ENCODE results near the gene DHX30.
"Not testable (repeated sequence)": the region's sequence is repeated elsewhere in the genome, so short reads cannot be mapped to it uniquely, and the experiment has no call there.

The DHX30 gene

GRCh38 chr3:47802734-47803479, at the start of gene DHX30:
DHX30 (plus strand) TSS chr3:47803138; CDS start chr3:47810684, 7,546 bp downstream.
- DNase-seq (ENCODE audit: low spot score) = peak; percentile 94

GRCh38 chr3:47758261-47759025, 44.5 kb upstream of the DHX30 start:
- no peak for DNase-seq (ENCODE audit: low spot score)

- not testable (repeated sequence) for DNase-seq (ENCODE audit: low spot score)
Observed at GRCh38 chr3:47760207-47760606, 42.7 kb upstream of the DHX30 start.

GRCh38 chr3:47761046-47761445, 41.9 kb upstream of the DHX30 start:
- DNase-seq (ENCODE audit: low spot score) = no peak

- DNase-seq (ENCODE audit: low spot score) = no peak
Observed at GRCh38 chr3:47762233-47762632, 40.7 kb upstream of the DHX30 start.

- no peak for DNase-seq (ENCODE audit: low spot score)
Observed at GRCh38 chr3:47766186-47766585, 36.8 kb upstream of the DHX30 start.

GRCh38 chr3:47772047-47772446, 30.9 kb upstream of the DHX30 start:
- DNase-seq (ENCODE audit: low spot score) = no peak

GRCh38 chr3:47772788-47773187, 30.1 kb upstream of the DHX30 start:
- no peak for DNase-seq (ENCODE audit: low spot score)

GRCh38 chr3:47778746-47779145, 24.2 kb upstream of the DHX30 start:
- no peak for DNase-seq (ENCODE audit: low spot score)

- DNase-seq (ENCODE audit: low spot score) = peak; percentile 82
Observed at GRCh38 chr3:47780741-47781684, 21.9 kb upstream of the DHX30 start.

- DNase-seq (ENCODE audit: low spot score) = peak; percentile 100
Observed at GRCh38 chr3:47781685-47782445, 21.1 kb upstream of the DHX30 start, which contains the start of gene SMARCC1. SMARCC1 (minus strand) TSS chr3:47781893; CDS start chr3:47781797, 96 bp downstream.

- no peak for DNase-seq (ENCODE audit: low spot score)
Observed at GRCh38 chr3:47782446-47783308, 20.3 kb upstream of the DHX30 start.

GRCh38 chr3:47783673-47784072, 19.3 kb upstream of the DHX30 start:
- DNase-seq (ENCODE audit: low spot score) = no peak

- no peak for DNase-seq (ENCODE audit: low spot score)
Observed at GRCh38 chr3:47791193-47791855, 11.6 kb upstream of the DHX30 start.

GRCh38 chr3:47792699-47793098, 10.2 kb upstream of the DHX30 start:
- no peak for DNase-seq (ENCODE audit: low spot score)

GRCh38 chr3:47794544-47794943, 8.4 kb upstream of the DHX30 start:
- no peak for DNase-seq (ENCODE audit: low spot score)

GRCh38 chr3:47799733-47800132, 3.2 kb upstream of the DHX30 start:
- DNase-seq (ENCODE audit: low spot score) = no peak

- DNase-seq (ENCODE audit: low spot score) = no peak
Observed at GRCh38 chr3:47803480-47804025, 615 bp downstream of the DHX30 start.

- no peak for DNase-seq (ENCODE audit: low spot score)
Observed at GRCh38 chr3:47804577-47804976, 1.6 kb downstream of the DHX30 start.
